Ishikawa (cell line): ENCODE data around the gene PRKN.

Experiments
- CEBPB ChIP-seq: IDR thresholded peaks from 2 replicates; pipeline ENCODE4 v1.6.1; 2012
- CREB1 ChIP-seq: IDR thresholded peaks from 2 replicates; pipeline ENCODE4 v1.6.1; 2012; ENCODE audit warnings: low read depth
- EGR1 ChIP-seq: IDR thresholded peaks from 2 replicates; pipeline ENCODE4 v1.6.1; 2012
- EP300 ChIP-seq: IDR thresholded peaks from 2 replicates; pipeline ENCODE4 v1.6.1; 2012; ENCODE audit warnings: borderline replicate concordance
- FOXM1 ChIP-seq: IDR thresholded peaks from 2 replicates; pipeline ENCODE4 v1.6.1; 2012; ENCODE audit warnings: low read depth, borderline replicate concordance
- MAX ChIP-seq: IDR thresholded peaks from 2 replicates; pipeline ENCODE4 v1.6.1; 2012
- NFIC ChIP-seq: IDR thresholded peaks from 2 replicates; pipeline ENCODE4 v1.6.1; 2012
- RAD21 ChIP-seq: IDR thresholded peaks from 2 replicates; pipeline ENCODE4 v1.6.1; 2012; ENCODE audit warnings: low read depth
- REST ChIP-seq: IDR thresholded peaks from 2 replicates; pipeline ENCODE4 v1.6.1; 2012; ENCODE audit warnings: low read depth, mild to moderate bottlenecking
- TAF1 ChIP-seq: IDR thresholded peaks from 2 replicates; pipeline ENCODE4 v1.6.1; 2012; ENCODE audit warnings: low read depth, mild to moderate bottlenecking
- TCF12 ChIP-seq: IDR thresholded peaks from 2 replicates; pipeline ENCODE4 v1.6.1; 2012; ENCODE audit warnings: low read depth
- TEAD4 ChIP-seq: IDR thresholded peaks from 2 replicates; pipeline ENCODE4 v1.6.1; 2012
- USF1 ChIP-seq: IDR thresholded peaks from 2 replicates; pipeline ENCODE4 v1.6.1; 2012
- YY1 ChIP-seq: IDR thresholded peaks from 2 replicates; pipeline ENCODE4 v1.6.1; 2012; ENCODE audit warnings: low read depth
- ZBTB7A ChIP-seq: IDR thresholded peaks from 2 replicates; pipeline ENCODE4 v1.6.1; 2012; ENCODE audit warnings: low read depth

The PRKN gene

GRCh38 chr6:162090734-162091133 lies 636.8 kb downstream of the PRKN start:
- TF ChIP-seq CEBPB = no peak
- TF ChIP-seq RAD21 = no peak
- TF ChIP-seq REST = no peak
- TF ChIP-seq MAX = no peak
- TF ChIP-seq FOXM1 = no peak
- no peak for TF ChIP-seq EGR1
- no peak for TF ChIP-seq CREB1
- TF ChIP-seq TAF1 = no peak
- no peak for TF ChIP-seq NFIC
- no peak for TF ChIP-seq TCF12

GRCh38 chr6:162088091-162088490 lies 639.5 kb downstream of the PRKN start:
- TF ChIP-seq REST = no peak

- TF ChIP-seq MAX (no peak), NFIC (no peak), USF1 (no peak), FOXM1 (no peak), TCF12 (no peak), TEAD4 (no peak), RAD21 (no peak), TAF1 (no peak), EP300 (no peak), ZBTB7A (no peak)
These were observed 642.0 kb downstream of the PRKN start for GRCh38 chr6:162085561-162085960.

GRCh38 chr6:162082520-162082919 lies 645.0 kb downstream of the PRKN start:
- TF ChIP-seq EGR1 = no peak
- no peak for TF ChIP-seq USF1
- no peak for TF ChIP-seq REST
- TF ChIP-seq EP300 = no peak
- no peak for TF ChIP-seq TEAD4
- TF ChIP-seq FOXM1 = no peak
- no peak for TF ChIP-seq TCF12
- no peak for TF ChIP-seq YY1
- TF ChIP-seq ZBTB7A = no peak
- TF ChIP-seq RAD21 = no peak
- no peak for TF ChIP-seq TAF1

- TF ChIP-seq REST = no peak
- no peak for TF ChIP-seq TCF12
- TF ChIP-seq YY1 = no peak
- TF ChIP-seq TEAD4 = no peak
- no peak for TF ChIP-seq EGR1
- no peak for TF ChIP-seq EP300
- TF ChIP-seq FOXM1 = no peak
- TF ChIP-seq CEBPB = no peak
- no peak for TF ChIP-seq ZBTB7A
- no peak for TF ChIP-seq NFIC
These were observed 648.9 kb downstream of the PRKN start for GRCh38 chr6:162078667-162079066.
